Uterus (tissue), 4 donors: ENCODE data around the gene ZBTB14. TPM values are rescaled to one million over a fixed set of nuclear protein-coding genes. Genes with fewer than 3 reads are reported as not detected.
A peak's percentile ranks its signal among the peaks of the same experiment; 100 is the strongest.

ENCODE experiments used
- DNase-seq, 2 donors: peaks; one replicate each; pipeline ENCODE4 v3.0.0-alpha.2; 2019 to 2020
- H3K27ac ChIP-seq, 2 donors: fragments of 200-600 bp; sonication (generic); 1 replicate in 1 of 2; 2 replicates in 1 of 2; pipeline ENCODE4 v1.5.1; 2016 to 2018
- H3K27me3 ChIP-seq, 2 donors: fragments of 200-600 bp; sonication (generic); one replicate each; pipeline ENCODE4 v1.5.1; 2018 to 2019; ENCODE audit warnings: control low read depth in 1 of 2
- H3K36me3 ChIP-seq, 2 donors: fragments of 200-600 bp; sonication (generic); one replicate each; pipeline ENCODE4 v1.5.1; 2019; ENCODE audit warnings: control low read depth in 1 of 2
- H3K4me1 ChIP-seq, 2 donors: fragments of 200-600 bp; sonication (generic); one replicate each; pipeline ENCODE4 v1.5.1; 2018 to 2019; ENCODE audit warnings: control low read depth in 1 of 2
- H3K4me3 ChIP-seq, 2 donors: fragments of 200-600 bp; sonication (generic); 1 replicate in 1 of 2; 2 replicates in 1 of 2; pipeline ENCODE4 v1.5.1; 2018 to 2019; ENCODE audit warnings: mild to moderate bottlenecking in 1 of 2
- H3K9me3 ChIP-seq, 2 donors: fragments of 200-600 bp; sonication (generic); one replicate each; pipeline ENCODE4 v1.5.1; 2019; ENCODE audit warnings: control low read depth in 1 of 2
- CTCF ChIP-seq, 4 experiments: fragments of 200-600 bp in 2 of 4; fragments of 450-650 bp in 2 of 4; sonication (generic) in 2 of 4; IDR thresholded peaks; one replicate each; pipeline ENCODE4 v1.5.1; 2016 to 2019; ENCODE audit warnings: antibody characterized with exemption in 4 of 4, mild to moderate bottlenecking in 2 of 4, moderate library complexity in 1 of 4
- POLR2A ChIP-seq, 2 donors: fragments of 450-650 bp; IDR thresholded peaks; one replicate each; pipeline ENCODE4 v1.6.1; 2016; ENCODE audit warnings: antibody characterized with exemption in 2 of 2, mild to moderate bottlenecking in 1 of 2, moderate library complexity in 1 of 2
- intact Hi-C: fragments of 100-400 bp; cut with DNase I; formaldehyde crosslinking; loops from one replicate; pipeline ENCODE4 v1.15.1; 2023; ENCODE audit warnings: low total_unique reads
- total RNA-seq, 4 donors: library from RNA; depleted of rRNA in 3 of 4; stranded (reverse); fragments of >200 nt in 3 of 4; gene quantifications; one replicate each; pipeline versions ENCODE4 v1.1.0 to v1.2.4, GENCODE V29; 2014 to 2023
- donor health status: DM: yes; HTN: yes; CAD: no.

Gene ZBTB14
- total RNA-seq, 4 donors from 2014 or later = 2.3 to 28.1 (median 20.9) TPM

DNA sequence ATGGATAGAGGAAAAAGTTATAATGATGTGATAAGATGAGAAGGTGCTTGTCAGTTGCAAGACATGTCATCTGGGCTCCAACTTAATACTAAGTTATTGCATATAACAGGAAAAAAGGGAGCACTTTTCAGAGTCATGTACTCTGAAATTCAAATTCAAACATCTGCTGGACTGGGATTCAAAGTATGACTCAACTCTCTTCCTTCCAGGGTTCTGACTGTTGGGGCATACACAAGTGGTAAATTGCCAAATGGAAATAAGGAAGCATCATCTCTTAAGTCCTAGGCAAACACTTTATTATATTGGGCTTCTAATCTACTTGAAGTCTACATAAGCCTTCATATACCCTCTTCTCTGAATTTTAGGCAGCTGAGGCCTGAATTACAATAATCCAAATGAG is 44.9 kb downstream of the ZBTB14 start:
- TF ChIP-seq POLR2A (IDR thresholded peaks at IDR 0.05) (no peak), CTCF (IDR thresholded peaks at IDR 0.05) (no peak)
- H3K4me3 ChIP-seq = no peak overlapping the region
- no peaks in the 10 kb centered on the region for H3K36me3 ChIP-seq
- no peaks in the 10 kb centered on the region for H3K9me3 ChIP-seq
- no peaks in the 10 kb centered on the region for H3K4me1 ChIP-seq
- DNase-seq = no peak
- no peak overlapping the region for H3K27ac ChIP-seq
- intact Hi-C loops = no loop called here
- H3K27me3 ChIP-seq = no peaks in the 10 kb centered on the region

DNA sequence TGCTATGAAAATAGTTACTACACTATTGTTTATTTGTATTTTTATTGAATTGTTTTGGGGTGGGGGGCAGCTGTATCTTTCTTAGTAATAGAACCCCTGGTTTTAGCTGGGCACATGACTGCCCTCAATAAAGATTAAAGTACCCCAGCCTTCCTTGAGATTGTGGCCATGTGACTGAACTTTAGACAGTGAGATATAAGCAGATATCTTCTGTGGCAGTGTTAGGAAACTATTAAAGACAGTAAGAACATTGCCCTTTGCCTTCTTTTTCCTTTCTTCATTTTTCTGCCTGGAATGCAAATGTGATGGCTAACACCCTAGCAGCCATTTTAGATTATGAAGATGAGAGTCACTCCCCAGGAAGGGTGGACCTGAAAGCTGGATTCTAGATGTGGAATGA is 50.6 kb downstream of the ZBTB14 start:
- H3K4me1 ChIP-seq = no peaks in the 10 kb centered on the region
- no peaks in the 10 kb centered on the region for H3K36me3 ChIP-seq
- H3K27ac ChIP-seq = no peak overlapping the region
- H3K27me3 ChIP-seq = no peaks in the 10 kb centered on the region
- H3K4me3 ChIP-seq = no peak overlapping the region
- TF ChIP-seq CTCF (IDR thresholded peaks at IDR 0.05) = no peak
- no peak for TF ChIP-seq POLR2A (IDR thresholded peaks at IDR 0.05)
- no peaks in the 10 kb centered on the region for H3K9me3 ChIP-seq
- intact Hi-C loops = no loop called here
- DNase-seq = no peak

- no peak for DNase-seq
- H3K27ac ChIP-seq = no peak overlapping the region
- intact Hi-C loops = no loop called here
- TF ChIP-seq CTCF (IDR thresholded peaks at IDR 0.05) (no peak), POLR2A (IDR thresholded peaks at IDR 0.05) (no peak)
- H3K9me3 ChIP-seq = no peaks in the 10 kb centered on the region
- no peaks in the 10 kb centered on the region for H3K4me1 ChIP-seq
- peak overlapping the region in 1 of 2 donors; percentile 78 for H3K4me3 ChIP-seq
- no peaks in the 10 kb centered on the region for H3K36me3 ChIP-seq
- H3K27me3 ChIP-seq = no peaks in the 10 kb centered on the region
Measured at GRCh38 chr18:5239447-5239846, 56.1 kb downstream of the ZBTB14 start.

Other genes starting within 250 kb of the ZBTB14 start
- not detected for gene AKAIN1, start 98.5 kb downstream of the ZBTB14 start, total RNA-seq
- 100 to 1,000 TPM in 1 of 4 donors, 10 to 100 TPM in 3; 31.5 to 111 (median 57.1) TPM for gene EPB41L3, start 248.3 kb upstream of the ZBTB14 start, total RNA-seq